Upper lobe of left lung (tissue), 6 donors: ENCODE data around the gene LAX1. TPM values are rescaled to one million over a fixed set of nuclear protein-coding genes. Genes with fewer than 3 reads are reported as not detected.
"Not testable (repeated sequence)": the region's sequence is repeated elsewhere in the genome, so short reads cannot be mapped to it uniquely, and the experiment has no call there.

Source experiments
- ATAC-seq, 2 donors: fragments of 200-7000 bp; cut with Tn5 transposase; one replicate each; pipeline ENCODE4 v1.9.1; 2022; ENCODE audit warnings: mild to moderate bottlenecking in 2 of 2, moderate library complexity in 2 of 2; ENCODE audit not compliant: low FRiP score in 2 of 2
- DNase-seq, 2 donors: peaks; one replicate each; pipeline ENCODE4 v3.0.0-alpha.2; 2019 to 2020
- H3K27ac ChIP-seq, 4 donors: fragments of 200-600 bp; sonication (generic); one replicate each; pipeline ENCODE4 v1.5.1; 2016 to 2019
- H3K27me3 ChIP-seq, 4 donors: fragments of 200-600 bp; sonication (generic); one replicate each; pipeline ENCODE4 v1.5.1; 2017 to 2019
- H3K36me3 ChIP-seq, 4 donors: fragments of 200-600 bp; sonication (generic); one replicate each; pipeline ENCODE4 v1.5.1; 2016 to 2019
- H3K4me1 ChIP-seq, 4 donors: fragments of 200-600 bp; sonication (generic); one replicate each; pipeline ENCODE4 v1.5.1; 2018 to 2019
- H3K4me3 ChIP-seq, 4 donors: fragments of 200-600 bp; sonication (generic); one replicate each; pipeline ENCODE4 v1.5.1; 2017 to 2019; ENCODE audit warnings: mild to moderate bottlenecking in 2 of 4, moderate library complexity in 1 of 4
- H3K9me3 ChIP-seq, 4 donors: fragments of 200-600 bp; sonication (generic); one replicate each; pipeline ENCODE4 v1.5.1; 2018 to 2019
- CTCF ChIP-seq, 6 experiments: fragments of 450-650 bp in 4 of 6; fragments of 200-600 bp in 2 of 6; sonication (generic) in 2 of 6; IDR thresholded peaks; one replicate each; pipeline ENCODE4 v1.5.1; 2016 to 2019; ENCODE audit warnings: antibody characterized with exemption in 6 of 6
- EP300 ChIP-seq, 4 donors: sonication (generic); formaldehyde crosslinking; IDR thresholded peaks; one replicate each; pipeline ENCODE4 v1.5.1; 2017; ENCODE audit warnings: antibody characterized with exemption in 4 of 4, control low read depth in 2 of 4
- POLR2A ChIP-seq, 4 donors: fragments of 450-650 bp; IDR thresholded peaks; one replicate each; pipeline ENCODE4 v1.5.1; 2016 to 2017; ENCODE audit warnings: antibody characterized with exemption in 4 of 4, mild to moderate bottlenecking in 2 of 4
- POLR2AphosphoS5 ChIP-seq, 2 donors: sonication (generic); formaldehyde crosslinking; IDR thresholded peaks; one replicate each; pipeline ENCODE4 v1.5.1; 2017; ENCODE audit warnings: antibody characterized with exemption in 2 of 2
- WGBS, 2 donors: methylation state at CpG; one replicate each; pipeline ENCODE4 v1.1.5; 2017 to 2018; 5-methylcytosine and 5-hydroxymethylcytosine counted together
- total RNA-seq, 6 donors: library from RNA; depleted of rRNA in 4 of 6; stranded (reverse); fragments of >200 nt in 4 of 6; gene quantifications; one replicate each; pipeline versions ENCODE4 v1.1.0 to v1.2.1, GENCODE V29; 2016 to 2021
- donor health status: DM: no; HTN: no; CAD: no; lungs with moderate emphysema.
- donor health status: DM: no; HTN: yes; CAD: no; lungs with severe emphysema.

LAX1 gene
- total RNA-seq, 6 donors from 2014 or later, result 1.8 to 4.2 (median 2.3) TPM

GRCh38 chr1:203746281-203746680 lies 18.7 kb upstream of the LAX1 start:
- Histone ChIP-seq H3K4me1 (peaks cover 0 to 7% (median 3%) of the 10 kb centered on the region in 4 donors), H3K4me3 (no peak overlapping the region), H3K27ac (no peak overlapping the region), H3K36me3 (peaks cover 0 to 20% (median under 1%) of the 10 kb centered on the region in 4 donors), H3K9me3 (no peaks in the 10 kb centered on the region), H3K27me3 (no peaks in the 10 kb centered on the region)
- ATAC-seq, result no peak
- WGBS, 2 donors, result 93 to 95% methylated on average over 6 of the region's 6 CpGs
- no peak for DNase-seq
- TF ChIP-seq CTCF (IDR thresholded peaks at IDR 0.05) (no peak), EP300 (IDR thresholded peaks at IDR 0.05) (no peak), POLR2AphosphoS5 (IDR thresholded peaks at IDR 0.05) (no peak), POLR2A (IDR thresholded peaks at IDR 0.05) (no peak)

GRCh38 chr1:203751051-203751450 lies 13.9 kb upstream of the LAX1 start:
- Histone ChIP-seq H3K4me3 (no peak overlapping the region), H3K4me1 (no peaks in the 10 kb centered on the region), H3K27ac (no peak overlapping the region), H3K36me3 (no peaks in the 10 kb centered on the region), H3K27me3 (no peaks in the 10 kb centered on the region), H3K9me3 (no peaks in the 10 kb centered on the region)
- whole genome bisulfite sequencing, 2 donors, result 71 to 83% methylated on average over 3 of the region's 3 CpGs
- TF ChIP-seq POLR2AphosphoS5 (IDR thresholded peaks at IDR 0.05), result no peak
- no peak for TF ChIP-seq EP300 (IDR thresholded peaks at IDR 0.05)
- no peak for TF ChIP-seq CTCF (IDR thresholded peaks at IDR 0.05)
- no peak for TF ChIP-seq POLR2A (IDR thresholded peaks at IDR 0.05)
- DNase-seq, result no peak
- ATAC-seq, result no peak

- not testable (repeated sequence) for DNase-seq, ATAC-seq
Observed at GRCh38 chr1:203751618-203752361, 13.2 kb upstream of the LAX1 start.

GRCh38 chr1:203754455-203754864 lies 10.5 kb upstream of the LAX1 start:
- no peaks in the 10 kb centered on the region for H3K27me3 ChIP-seq
- ATAC-seq, result no peak
- no peaks in the 10 kb centered on the region for H3K9me3 ChIP-seq
- no peaks in the 10 kb centered on the region for H3K4me1 ChIP-seq
- 71 to 72% methylated on average over 4 of the region's 4 CpGs for WGBS, 2 donors
- H3K36me3 ChIP-seq, result no peaks in the 10 kb centered on the region
- H3K4me3 ChIP-seq, result no peak overlapping the region
- no peak overlapping the region for H3K27ac ChIP-seq
- no peak for DNase-seq
- TF ChIP-seq CTCF (IDR thresholded peaks at IDR 0.05) (no peak), POLR2AphosphoS5 (IDR thresholded peaks at IDR 0.05) (no peak), EP300 (IDR thresholded peaks at IDR 0.05) (no peak), POLR2A (IDR thresholded peaks at IDR 0.05) (no peak)

More at GRCh38 chr1:203751618-203752361, 13.2 kb upstream of the LAX1 start:
- WGBS, 2 donors, result 91 to 93% methylated on average over 4 to 5 of the region's 5 CpGs
- not testable (repeated sequence) for H3K27me3 ChIP-seq, H3K27ac ChIP-seq, H3K4me3 ChIP-seq, H3K4me1 ChIP-seq, H3K9me3 ChIP-seq, H3K36me3 ChIP-seq

- ATAC-seq (no peak), DNase-seq (no peak)
- no peaks in the 10 kb centered on the region for H3K9me3 ChIP-seq
- H3K4me1 ChIP-seq, result no peaks in the 10 kb centered on the region
- TF ChIP-seq POLR2A (IDR thresholded peaks at IDR 0.05) (no peak), POLR2AphosphoS5 (IDR thresholded peaks at IDR 0.05) (no peak)
- no peak overlapping the region for H3K4me3 ChIP-seq
- no peaks in the 10 kb centered on the region for H3K27me3 ChIP-seq
- no peaks in the 10 kb centered on the region for H3K36me3 ChIP-seq
- no peak overlapping the region for H3K27ac ChIP-seq
- 78 to 92% methylated on average over 4 of the region's 4 CpGs for WGBS, 2 donors
Observed at GRCh38 chr1:203756036-203756435, 8.9 kb upstream of the LAX1 start.

GRCh38 chr1:203758749-203759148 lies 6.2 kb upstream of the LAX1 start:
- not testable (repeated sequence) for H3K9me3 ChIP-seq, H3K36me3 ChIP-seq, H3K4me1 ChIP-seq, DNase-seq, H3K27ac ChIP-seq, H3K27me3 ChIP-seq, ATAC-seq, H3K4me3 ChIP-seq
- whole genome bisulfite sequencing, 2 donors, result 88 to 93% methylated on average over 2 of the region's 2 CpGs
